ENCODE data around the gene TMEM42. TPM values are rescaled to one million over a fixed set of nuclear protein-coding genes. Genes with fewer than 3 reads are reported as not detected.

TMEM42 gene
- total RNA-seq, 5 donors from 2014 or later (not counting 1 experiment from before 2014, with no cell fraction given) = 14.8 to 33.0 (median 25.3) TPM

- no peaks in the 10 kb centered on the region for H3K9me3 ChIP-seq
- H3K36me3 ChIP-seq (ENCODE audit: control insufficient read depth in 2 of 2, extremely low read depth in 1 of 2, insufficient read depth in 1 of 2, low read length in 1 of 2) = no peaks in the 10 kb centered on the region
- Mint-ChIP-seq H3K36me3 (no peaks in the 10 kb centered on the region), H3K4me3 (no peak overlapping the region), H3K27ac (no peak overlapping the region), H3K9me3 (no peaks in the 10 kb centered on the region), H3K4me1 (no peaks in the 10 kb centered on the region), H3K27me3 (peaks cover 8 to 25% of the 10 kb centered on the region in 2 donors)
- WGBS (ENCODE audit: insufficient coverage) = 73% methylated on average over 2 of the region's 4 CpGs
- H3K4me1 ChIP-seq (ENCODE audit: control insufficient read depth in 1 of 2, extremely low read depth in 1 of 2, insufficient read depth in 2 of 2, low read length in 2 of 2) = no peaks in the 10 kb centered on the region
- POLR2A ChIA-PET = no interaction called here
- CTCF ChIA-PET = no interaction called here
- H3K27me3 ChIP-seq (replicated peaks in 1 of 2; ENCODE audit: control insufficient read depth in 2 of 2, extremely low read depth in 1 of 2, insufficient read depth in 2 of 2, low read length in 1 of 2) = peaks cover 0 to 45% of the 10 kb centered on the region in 2 experiments
- H3K4me3 ChIP-seq (ENCODE audit: control insufficient read depth in 1 of 2, extremely low read depth in 1 of 2, low read length in 1 of 2) = no peak overlapping the region
- DNase-seq = no peak
- no peak overlapping the region for H3K27ac ChIP-seq (ENCODE audit: low read length)
- no peak for ATAC-seq (replicated peaks in 1 of 4)
These were observed 40.9 kb downstream of the TMEM42 start for GRCh38 chr3:44902628-44903027.

- 7% methylated on average over 2 of the region's 2 CpGs for WGBS (ENCODE audit: insufficient coverage)
- POLR2A ChIA-PET = no interaction called here
- H3K36me3 Mint-ChIP-seq = no peaks in the 10 kb centered on the region
These were observed 41.6 kb downstream of the TMEM42 start for GRCh38 chr3:44903314-44903713.

GRCh38 chr3:44903751-44904150, 42.0 kb downstream of the TMEM42 start:
- Mint-ChIP-seq H3K27ac (no peak overlapping the region), H3K27me3 (peaks cover 10 to 27% of the 10 kb centered on the region in 2 donors), H3K36me3 (no peaks in the 10 kb centered on the region), H3K4me3 (no peak overlapping the region), H3K9me3 (no peaks in the 10 kb centered on the region), H3K4me1 (no peaks in the 10 kb centered on the region)
- H3K4me3 ChIP-seq (ENCODE audit: control insufficient read depth in 1 of 2, extremely low read depth in 1 of 2, low read length in 1 of 2) = no peak overlapping the region
- peaks cover 2 to 41% of the 10 kb centered on the region in 2 experiments for H3K27me3 ChIP-seq (replicated peaks in 1 of 2; ENCODE audit: control insufficient read depth in 2 of 2, extremely low read depth in 1 of 2, insufficient read depth in 2 of 2, low read length in 1 of 2)
- no peaks in the 10 kb centered on the region for H3K36me3 ChIP-seq (ENCODE audit: control insufficient read depth in 2 of 2, extremely low read depth in 1 of 2, insufficient read depth in 1 of 2, low read length in 1 of 2)
- 96% methylated on average over 10 of the region's 15 CpGs for WGBS (ENCODE audit: insufficient coverage)
- H3K4me1 ChIP-seq (ENCODE audit: control insufficient read depth in 1 of 2, extremely low read depth in 1 of 2, insufficient read depth in 2 of 2, low read length in 2 of 2) = no peaks in the 10 kb centered on the region
- ATAC-seq (replicated peaks in 1 of 4) = no peak
- no peak for DNase-seq
- no peaks in the 10 kb centered on the region for H3K9me3 ChIP-seq
- ChIA-PET POLR2A (no interaction called here), CTCF (no interaction called here)
- H3K27ac ChIP-seq (ENCODE audit: low read length) = no peak overlapping the region

More at GRCh38 chr3:44903314-44903713, 41.6 kb downstream of the TMEM42 start:
- Histone ChIP-seq H3K9me3 (no peaks in the 10 kb centered on the region), H3K4me1 (ENCODE audit: control insufficient read depth in 1 of 2, extremely low read depth in 1 of 2, insufficient read depth in 2 of 2, low read length in 2 of 2) (no peaks in the 10 kb centered on the region), H3K27me3 (replicated peaks in 1 of 2; ENCODE audit: control insufficient read depth in 2 of 2, extremely low read depth in 1 of 2, insufficient read depth in 2 of 2, low read length in 1 of 2) (peaks cover 2 to 45% of the 10 kb centered on the region in 2 experiments), H3K36me3 (ENCODE audit: control insufficient read depth in 2 of 2, extremely low read depth in 1 of 2, insufficient read depth in 1 of 2, low read length in 1 of 2) (no peaks in the 10 kb centered on the region), H3K4me3 (ENCODE audit: control insufficient read depth in 1 of 2, extremely low read depth in 1 of 2, low read length in 1 of 2) (no peak overlapping the region), H3K27ac (ENCODE audit: low read length) (no peak overlapping the region)
- DNase-seq (no peak), ATAC-seq (replicated peaks in 1 of 4) (no peak)
- H3K9me3 Mint-ChIP-seq = no peaks in the 10 kb centered on the region
- H3K4me3 Mint-ChIP-seq = no peak overlapping the region
- H3K27me3 Mint-ChIP-seq = peaks cover 10 to 27% of the 10 kb centered on the region in 2 donors
- CTCF ChIA-PET = no interaction called here
- H3K4me1 Mint-ChIP-seq = no peaks in the 10 kb centered on the region
- no peak overlapping the region for H3K27ac Mint-ChIP-seq

DNA sequence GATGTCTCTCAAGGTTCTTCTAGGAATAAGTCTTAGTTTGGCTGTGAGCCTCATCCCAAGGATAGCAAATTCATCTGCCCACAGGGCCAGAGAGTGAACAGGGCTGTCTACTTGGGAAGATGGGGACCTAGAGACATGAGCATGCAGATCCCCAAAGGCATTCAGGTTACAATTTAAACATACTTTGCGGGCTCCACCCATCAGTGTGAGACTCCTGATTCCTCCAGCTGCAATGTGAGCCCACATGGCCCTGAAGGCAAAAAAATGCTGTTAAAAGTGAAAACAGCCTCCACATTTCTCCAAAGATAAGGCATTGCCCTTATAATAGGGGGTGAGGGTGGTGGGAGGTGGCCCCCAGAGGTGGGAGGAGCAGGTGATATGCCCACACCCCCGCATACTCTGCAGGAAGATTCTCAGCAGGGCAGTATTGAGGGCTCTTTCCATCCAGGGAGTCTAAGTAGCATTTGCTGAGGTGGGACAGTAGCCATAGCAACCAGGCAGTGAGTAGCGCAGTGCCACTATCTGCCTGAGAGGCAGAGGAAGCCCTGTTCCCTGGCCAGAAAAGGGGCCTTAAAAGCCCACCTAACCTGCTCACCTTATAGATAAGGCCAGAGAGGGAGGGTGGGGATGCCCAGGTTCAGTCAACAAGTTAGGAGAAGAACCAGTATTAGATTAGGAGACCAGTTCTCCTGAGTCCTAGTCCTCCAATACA, 43.9 kb downstream of the TMEM42 start:
- ATAC-seq (replicated peaks in 1 of 4) = no peak
- peaks cover 17 to 29% of the 10 kb centered on the region in 2 donors for H3K27me3 Mint-ChIP-seq
- Histone ChIP-seq H3K4me1 (ENCODE audit: control insufficient read depth in 1 of 2, extremely low read depth in 1 of 2, insufficient read depth in 2 of 2, low read length in 2 of 2) (no peaks in the 10 kb centered on the region), H3K27me3 (replicated peaks in 1 of 2; ENCODE audit: control insufficient read depth in 2 of 2, extremely low read depth in 1 of 2, insufficient read depth in 2 of 2, low read length in 1 of 2) (peaks cover 5 to 25% of the 10 kb centered on the region in 2 experiments), H3K4me3 (ENCODE audit: control insufficient read depth in 1 of 2, extremely low read depth in 1 of 2, low read length in 1 of 2) (no peak overlapping the region), H3K36me3 (ENCODE audit: control insufficient read depth in 2 of 2, extremely low read depth in 1 of 2, insufficient read depth in 1 of 2, low read length in 1 of 2) (no peaks in the 10 kb centered on the region), H3K27ac (ENCODE audit: low read length) (no peak overlapping the region), H3K9me3 (no peaks in the 10 kb centered on the region)
- 77% methylated on average over 1 of the region's 3 CpGs for WGBS (ENCODE audit: insufficient coverage)
- no peak overlapping the region for H3K27ac Mint-ChIP-seq
- peaks cover 0 to 4% (median 2%) of the 10 kb centered on the region in 3 donors for H3K9me3 Mint-ChIP-seq
- H3K36me3 Mint-ChIP-seq = no peaks in the 10 kb centered on the region
- no peaks in the 10 kb centered on the region for H3K4me1 Mint-ChIP-seq
- no peak overlapping the region for H3K4me3 Mint-ChIP-seq
- no peak for DNase-seq
- CTCF ChIA-PET = no interaction called here
- POLR2A ChIA-PET = no interaction called here

DNA sequence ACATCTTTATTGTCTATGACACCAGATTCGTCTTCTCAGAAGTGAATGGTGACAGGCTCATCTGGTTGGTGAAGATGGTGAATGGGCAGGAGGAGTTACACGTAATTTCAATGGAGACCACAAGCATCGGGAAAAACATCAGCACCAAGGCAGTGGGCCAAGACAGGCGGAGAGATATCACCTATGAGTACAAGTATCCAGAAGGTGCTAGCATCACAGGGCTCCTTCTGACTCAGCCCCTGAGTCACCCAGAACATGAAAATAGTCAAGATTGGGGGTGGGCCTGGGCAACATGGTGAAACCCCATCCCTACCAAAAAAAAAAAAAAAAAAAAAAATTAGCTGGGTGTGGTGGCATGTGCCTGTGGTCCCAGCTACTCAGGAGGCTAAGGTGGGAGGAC, 45.3 kb downstream of the TMEM42 start:
- Mint-ChIP-seq H3K27me3 (peaks cover 24 to 28% of the 10 kb centered on the region in 2 donors), H3K4me1 (no peaks in the 10 kb centered on the region), H3K4me3 (no peak overlapping the region), H3K36me3 (no peaks in the 10 kb centered on the region), H3K27ac (no peak overlapping the region), H3K9me3 (peaks cover 0 to 4% (median 2%) of the 10 kb centered on the region in 3 donors)
- H3K4me1 ChIP-seq (ENCODE audit: control insufficient read depth in 1 of 2, extremely low read depth in 1 of 2, insufficient read depth in 2 of 2, low read length in 2 of 2) = no peaks in the 10 kb centered on the region
- H3K4me3 ChIP-seq (ENCODE audit: control insufficient read depth in 1 of 2, extremely low read depth in 1 of 2, low read length in 1 of 2) = no peak overlapping the region
- ChIA-PET POLR2A (no interaction called here), CTCF (no interaction called here)
- ATAC-seq (replicated peaks in 1 of 4) = no peak
- DNase-seq = no peak
- no peaks in the 10 kb centered on the region for H3K9me3 ChIP-seq
- 90% methylated on average over 2 of the region's 4 CpGs for WGBS (ENCODE audit: insufficient coverage)
- H3K36me3 ChIP-seq (ENCODE audit: control insufficient read depth in 2 of 2, extremely low read depth in 1 of 2, insufficient read depth in 1 of 2, low read length in 1 of 2) = no peaks in the 10 kb centered on the region
- H3K27ac ChIP-seq (ENCODE audit: low read length) = no peak overlapping the region
- peaks cover 5 to 14% of the 10 kb centered on the region in 2 experiments for H3K27me3 ChIP-seq (replicated peaks in 1 of 2; ENCODE audit: control insufficient read depth in 2 of 2, extremely low read depth in 1 of 2, insufficient read depth in 2 of 2, low read length in 1 of 2)

GRCh38 chr3:44907612-44908011, 45.9 kb downstream of the TMEM42 start:
- Histone ChIP-seq H3K4me1 (ENCODE audit: control insufficient read depth in 1 of 2, extremely low read depth in 1 of 2, insufficient read depth in 2 of 2, low read length in 2 of 2) (no peaks in the 10 kb centered on the region), H3K27me3 (replicated peaks in 1 of 2; ENCODE audit: control insufficient read depth in 2 of 2, extremely low read depth in 1 of 2, insufficient read depth in 2 of 2, low read length in 1 of 2) (peaks cover 5 to 14% of the 10 kb centered on the region in 2 experiments), H3K4me3 (ENCODE audit: control insufficient read depth in 1 of 2, extremely low read depth in 1 of 2, low read length in 1 of 2) (no peak overlapping the region), H3K9me3 (no peaks in the 10 kb centered on the region), H3K36me3 (ENCODE audit: control insufficient read depth in 2 of 2, extremely low read depth in 1 of 2, insufficient read depth in 1 of 2, low read length in 1 of 2) (no peaks in the 10 kb centered on the region), H3K27ac (ENCODE audit: low read length) (no peak overlapping the region)
- H3K27ac Mint-ChIP-seq = no peak overlapping the region
- ATAC-seq (replicated peaks in 1 of 4) (no peak), DNase-seq (no peak)
- no CpG with 5 or more reads among the region's 4 CpGs for WGBS (ENCODE audit: insufficient coverage)
- ChIA-PET CTCF (no interaction called here), POLR2A (no interaction called here)
- H3K36me3 Mint-ChIP-seq = no peaks in the 10 kb centered on the region
- no peak overlapping the region for H3K4me3 Mint-ChIP-seq
- peaks cover 0 to 4% (median 2%) of the 10 kb centered on the region in 3 donors for H3K9me3 Mint-ChIP-seq
- no peaks in the 10 kb centered on the region for H3K4me1 Mint-ChIP-seq
- H3K27me3 Mint-ChIP-seq = peaks cover 24 to 26% of the 10 kb centered on the region in 2 donors

All from T-cell (primary cell).